Measurements from ENCODE around the gene SNX24.
A peak's percentile ranks its signal among the peaks of the same experiment; 100 is the strongest.

SNX24 gene

DNA sequence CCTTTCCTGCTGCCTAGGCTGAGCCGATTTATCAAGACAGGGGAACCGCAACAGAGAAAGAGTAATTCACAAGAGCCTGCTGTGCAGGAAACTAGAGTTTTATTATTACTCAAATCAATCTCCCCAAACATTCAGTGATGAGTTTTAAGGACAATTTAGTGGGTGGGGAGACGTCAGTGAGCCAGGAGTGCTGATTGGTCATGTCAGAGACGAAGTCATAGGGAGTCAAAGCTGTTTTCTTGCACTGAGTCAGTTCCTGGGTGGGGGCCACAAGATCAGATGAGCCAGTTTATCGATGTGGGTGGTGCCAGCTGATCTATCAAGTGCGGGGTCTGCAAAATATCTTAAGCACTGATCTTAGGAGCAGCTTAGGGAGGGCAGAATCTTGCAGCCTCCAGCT, 19.0 kb downstream of the SNX24 start:
- no peak for DNase-seq
- in situ Hi-C loops (cut with HindIII; ENCODE audit: low pct_ligation_motif_present, low pct_unique_long_range_greater_than_20kb, low sequenced_read_pairs): no loop called here

DNA sequence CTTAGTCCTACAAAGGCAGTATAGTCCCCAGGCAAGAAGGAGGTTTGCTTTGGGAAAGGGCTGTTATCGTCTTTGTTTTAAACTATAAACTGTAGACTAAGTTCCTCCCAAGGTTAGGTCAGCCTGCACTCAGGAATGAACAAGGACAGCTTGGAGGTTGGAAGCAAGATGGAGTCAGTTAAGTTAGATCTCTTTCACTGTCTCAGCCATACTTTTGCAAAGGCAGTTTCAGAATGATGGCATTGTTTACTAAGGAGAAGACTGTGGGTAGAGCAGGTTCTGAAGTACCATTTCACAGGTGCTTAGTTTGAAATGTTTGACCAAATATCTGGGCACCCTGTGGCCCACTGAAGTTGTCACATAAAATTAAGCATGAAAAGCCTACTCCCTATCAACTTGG, 19.4 kb downstream of the SNX24 start:
- in situ Hi-C loops (cut with HindIII; ENCODE audit: low pct_ligation_motif_present, low pct_unique_long_range_greater_than_20kb, low sequenced_read_pairs): no loop called here
- no peak for DNase-seq

DNA sequence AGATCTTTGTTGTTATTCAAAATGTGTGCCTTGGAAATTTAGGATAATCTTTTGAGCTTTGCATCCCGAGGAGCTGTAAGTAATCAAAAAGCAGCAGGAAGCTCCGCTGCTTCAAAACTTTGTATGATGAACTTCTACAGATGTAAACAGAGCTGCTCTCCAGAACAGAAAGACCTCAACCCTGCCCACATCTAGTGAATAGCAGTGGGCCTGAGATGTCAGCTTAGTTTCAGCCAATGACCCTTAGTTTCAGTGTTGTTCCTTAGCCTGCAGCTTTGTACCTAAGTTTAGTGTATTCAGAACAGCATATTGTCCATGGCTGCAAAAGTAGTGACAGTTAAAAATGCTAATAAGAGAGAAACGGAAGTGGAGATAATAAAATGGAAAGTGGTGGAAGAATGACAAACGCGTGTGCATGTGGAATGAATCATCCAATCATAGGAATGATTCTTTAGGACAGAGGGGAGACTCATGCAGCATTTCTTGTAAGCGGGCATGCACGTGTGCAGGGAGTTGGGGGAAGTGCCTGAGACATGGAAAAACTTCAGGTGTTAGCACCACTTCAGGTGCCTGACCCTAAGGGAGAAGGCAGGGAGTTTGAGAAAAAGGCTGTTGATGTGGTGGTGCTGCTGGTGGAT, 24.9 kb downstream of the SNX24 start:
- DNase-seq: peak; percentile 48
- in situ Hi-C loops (cut with HindIII; ENCODE audit: low pct_ligation_motif_present, low pct_unique_long_range_greater_than_20kb, low sequenced_read_pairs): no loop called here

DNA sequence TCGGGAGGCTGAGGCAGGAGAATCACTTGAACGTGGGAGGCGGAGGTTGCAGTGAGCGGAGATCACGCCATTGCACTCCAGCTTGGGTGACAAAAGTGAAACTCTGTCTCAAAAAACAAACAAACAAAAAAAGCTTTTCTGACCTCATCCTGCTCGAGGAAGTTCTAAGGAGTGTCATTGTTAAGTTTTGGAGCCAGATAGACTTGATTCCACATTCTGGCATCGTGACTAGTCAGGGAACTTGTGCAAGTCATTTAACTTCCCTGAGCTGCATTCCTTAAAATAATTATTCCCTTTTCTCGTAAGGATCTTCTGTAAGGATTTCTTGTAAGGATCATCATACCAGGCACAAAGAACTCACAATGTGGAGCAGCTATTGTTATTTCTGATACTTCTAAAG, 26.2 kb downstream of the SNX24 start:
- DNase-seq: no peak
- in situ Hi-C loops (cut with HindIII; ENCODE audit: low pct_ligation_motif_present, low pct_unique_long_range_greater_than_20kb, low sequenced_read_pairs): no loop called here

DNA sequence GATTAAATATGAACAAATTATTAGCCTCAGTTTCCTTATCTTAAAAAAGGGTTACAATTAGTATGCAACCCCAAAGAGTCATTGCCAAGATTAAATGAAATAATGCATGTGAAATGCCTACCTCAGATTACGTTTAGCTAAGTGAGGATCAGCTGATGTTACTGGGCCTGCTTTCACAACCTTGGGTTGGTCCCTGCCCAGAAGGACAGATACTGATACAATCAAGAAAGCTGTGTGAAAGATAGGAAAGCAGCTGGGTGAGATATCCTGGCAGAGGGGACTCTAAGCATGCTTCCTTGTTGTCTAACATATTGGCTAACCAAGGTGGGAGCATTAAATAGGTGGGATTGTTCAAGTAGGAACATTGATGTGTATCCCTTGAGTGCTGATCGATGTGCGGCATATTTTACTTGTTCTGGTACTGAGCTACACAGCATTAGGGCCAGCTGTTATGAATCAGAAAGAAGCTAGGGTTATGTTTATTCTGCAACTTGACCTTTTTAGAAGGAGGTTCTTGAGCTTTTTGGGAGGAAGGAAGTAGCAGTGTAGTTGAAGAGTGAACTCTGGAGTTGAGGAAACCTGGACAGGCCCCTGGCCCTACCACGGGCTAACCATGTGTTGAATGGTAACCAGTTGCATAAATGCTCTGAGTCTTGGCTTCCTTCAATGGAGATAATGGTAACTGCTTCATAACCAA, 28.9 kb downstream of the SNX24 start:
- no peak for DNase-seq
- in situ Hi-C loops (cut with HindIII; ENCODE audit: low pct_ligation_motif_present, low pct_unique_long_range_greater_than_20kb, low sequenced_read_pairs): no loop called here

DNA sequence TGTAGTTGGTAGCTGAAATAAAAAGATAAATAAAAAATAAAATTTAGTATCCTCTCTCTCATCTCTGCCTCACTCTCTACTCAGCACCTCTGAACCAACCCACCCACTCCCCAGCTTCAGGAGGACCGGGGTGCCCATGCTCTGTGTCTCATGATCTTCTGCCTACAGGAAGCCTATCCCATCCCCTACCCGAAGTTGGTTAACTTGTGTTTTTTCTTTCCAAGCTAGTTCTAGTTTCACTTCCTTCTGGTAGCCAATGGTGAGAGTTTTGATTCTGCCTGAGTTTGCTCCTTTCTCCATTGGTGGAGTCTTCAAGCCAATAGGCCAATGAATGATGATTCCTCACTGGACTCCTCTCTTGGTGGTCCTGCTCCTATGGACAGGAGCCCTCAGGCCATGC, 32.1 kb downstream of the SNX24 start:
- in situ Hi-C loops (cut with HindIII; ENCODE audit: low pct_ligation_motif_present, low pct_unique_long_range_greater_than_20kb, low sequenced_read_pairs): no loop called here
- no peak for DNase-seq

DNA sequence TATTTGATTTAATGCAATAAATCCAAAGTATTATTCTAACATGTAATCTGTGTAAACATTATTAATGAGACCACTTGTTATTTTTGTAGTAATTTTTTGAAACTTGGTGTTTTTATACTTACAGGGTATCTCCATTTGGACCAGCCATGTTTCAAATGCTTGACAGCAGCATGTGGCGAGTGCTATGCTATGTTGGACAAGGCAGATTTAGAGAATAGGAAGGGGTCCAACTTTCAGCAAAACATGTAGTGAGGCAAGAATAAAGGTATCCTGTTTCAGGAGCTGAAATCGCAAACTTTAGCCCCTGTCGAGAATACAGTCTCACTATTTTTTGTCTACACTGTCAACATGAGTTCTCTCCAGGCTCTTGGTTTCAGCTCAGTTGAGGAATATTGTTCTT, 33.7 kb downstream of the SNX24 start:
- no peak for DNase-seq
- in situ Hi-C loops (cut with HindIII; ENCODE audit: low pct_ligation_motif_present, low pct_unique_long_range_greater_than_20kb, low sequenced_read_pairs): no loop called here

DNA sequence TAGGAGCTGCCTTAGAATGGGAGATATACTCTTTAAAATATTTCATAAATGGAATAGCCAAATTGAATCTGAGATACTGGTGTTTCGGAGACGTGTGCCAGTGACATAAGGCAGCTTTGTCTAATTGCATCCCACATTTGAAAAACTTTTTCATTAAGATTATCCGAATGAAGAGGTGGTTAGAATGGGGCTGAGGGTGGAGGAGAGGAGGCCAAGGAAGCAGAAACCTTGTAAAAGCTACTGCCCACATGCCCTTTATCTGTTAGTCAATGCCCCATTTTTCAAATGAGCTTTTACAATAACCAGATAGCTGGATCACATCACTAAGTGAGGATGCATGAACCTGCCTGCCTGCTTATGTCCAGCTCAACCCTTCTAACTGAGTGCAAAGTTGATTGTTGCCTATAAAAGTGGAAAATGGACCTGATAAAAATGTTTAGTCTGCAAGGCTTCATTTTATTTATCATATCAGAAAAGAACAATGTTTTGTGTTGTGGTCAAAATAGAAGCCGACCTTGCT, 34.8 kb downstream of the SNX24 start:
- DNase-seq: no peak
- in situ Hi-C loops (cut with HindIII; ENCODE audit: low pct_ligation_motif_present, low pct_unique_long_range_greater_than_20kb, low sequenced_read_pairs): no loop called here

DNA sequence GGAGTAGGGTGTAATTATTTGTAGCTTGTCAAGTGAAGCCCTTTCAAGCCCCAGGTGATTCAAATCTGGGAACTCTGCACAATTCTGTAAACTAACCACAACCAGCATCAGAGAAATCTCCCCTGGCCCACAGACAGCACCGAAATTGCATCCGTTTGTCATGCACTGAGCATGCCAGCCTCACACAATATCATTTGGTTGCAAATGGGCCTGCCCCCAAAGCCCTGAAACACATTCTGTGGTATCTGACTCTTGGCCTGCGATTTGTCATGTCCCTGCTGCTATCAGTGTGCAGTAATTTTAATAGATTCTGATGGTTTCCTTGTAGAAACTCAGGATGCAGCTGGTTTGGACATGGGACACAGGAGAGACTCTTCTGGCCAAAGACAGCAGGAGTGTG, 35.3 kb downstream of the SNX24 start:
- DNase-seq: no peak
- in situ Hi-C loops (cut with HindIII; ENCODE audit: low pct_ligation_motif_present, low pct_unique_long_range_greater_than_20kb, low sequenced_read_pairs): no loop called here

DNA sequence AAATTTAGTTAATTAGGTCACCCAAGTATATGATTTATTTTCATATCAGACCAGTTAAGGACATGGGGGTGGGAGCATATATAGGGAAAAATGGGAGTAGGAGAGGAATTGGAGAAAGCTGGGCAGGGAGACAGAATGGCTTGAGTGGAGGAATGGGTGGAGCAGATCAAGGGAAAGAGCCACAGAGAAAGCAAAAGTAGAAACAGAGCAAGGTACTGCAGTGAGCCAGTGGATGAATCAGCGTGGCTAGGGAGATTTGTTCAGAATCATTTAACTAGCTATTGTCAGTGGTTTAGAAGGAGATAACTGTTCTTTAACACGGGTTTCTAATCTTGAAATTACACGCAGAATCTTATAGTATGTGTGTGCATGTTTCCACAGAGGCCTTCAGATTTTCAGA, 37.4 kb downstream of the SNX24 start:
- peak; percentile 33 for DNase-seq
- in situ Hi-C loops (cut with HindIII; ENCODE audit: low pct_ligation_motif_present, low pct_unique_long_range_greater_than_20kb, low sequenced_read_pairs): no loop called here

DNA sequence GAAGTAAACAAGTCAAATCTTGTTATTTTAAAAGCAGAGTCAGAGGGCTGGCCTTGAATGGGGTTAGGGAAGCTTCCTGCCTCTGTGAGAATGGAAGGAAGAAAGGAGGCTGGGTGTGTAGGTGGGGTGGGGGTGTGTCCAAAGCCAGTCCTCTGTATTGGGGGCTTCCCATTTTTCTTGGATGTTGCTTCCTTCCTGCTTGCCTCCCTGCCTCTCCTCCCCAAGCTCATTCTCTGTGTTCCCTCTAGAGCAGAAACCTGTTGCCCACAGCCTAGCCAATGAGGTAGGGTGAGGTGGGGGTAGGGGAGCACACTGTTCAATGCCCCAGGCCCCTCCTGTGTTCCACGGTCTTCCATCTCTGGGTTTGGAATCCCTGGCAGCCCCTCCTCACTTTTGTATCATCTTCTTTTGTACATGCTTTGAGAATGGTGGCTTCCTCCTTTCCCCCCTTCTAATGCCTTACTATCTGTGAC, 39.7 kb downstream of the SNX24 start:
- DNase-seq: no peak
- in situ Hi-C loops (cut with HindIII; ENCODE audit: low pct_ligation_motif_present, low pct_unique_long_range_greater_than_20kb, low sequenced_read_pairs): no loop called here

DNA sequence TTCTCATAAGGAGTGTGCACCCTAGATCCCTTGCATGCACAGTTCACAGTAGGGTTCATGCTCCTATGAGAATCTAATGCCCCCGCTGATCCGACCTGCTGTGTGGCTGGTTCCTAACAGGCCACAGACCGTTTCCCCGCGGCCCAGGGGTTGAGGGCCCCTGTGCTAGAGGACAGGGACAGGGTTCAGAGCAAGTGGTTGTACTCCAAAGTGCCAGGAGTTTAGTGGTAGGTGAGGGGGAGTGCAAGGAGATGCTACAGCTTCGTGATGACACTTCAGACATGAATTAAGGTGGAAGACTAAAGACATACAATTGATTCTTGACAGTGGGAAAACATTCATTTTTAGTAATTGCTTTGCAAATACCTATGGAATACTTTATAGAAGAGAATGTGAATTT, 40.5 kb downstream of the SNX24 start:
- DNase-seq: no peak
- in situ Hi-C loops (cut with HindIII; ENCODE audit: low pct_ligation_motif_present, low pct_unique_long_range_greater_than_20kb, low sequenced_read_pairs): no loop called here

DNA sequence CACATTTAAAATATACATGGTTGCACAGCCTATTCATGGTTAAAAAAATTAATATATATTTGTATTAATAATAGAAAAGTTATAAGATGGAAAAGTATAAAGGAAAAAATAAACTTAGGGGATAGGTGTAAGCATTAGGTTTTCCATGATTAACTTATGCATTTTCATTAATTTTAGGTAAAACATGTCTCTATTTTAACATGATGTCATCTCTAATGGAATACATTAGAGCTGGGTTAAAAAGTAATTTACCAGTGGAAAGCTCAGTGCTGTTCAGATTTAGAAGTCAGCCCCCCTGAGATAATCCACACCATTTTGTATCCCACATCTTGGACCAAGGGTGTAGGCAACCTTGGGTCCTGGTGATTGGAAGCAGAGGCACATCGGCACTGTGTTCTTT, 49.7 kb downstream of the SNX24 start:
- DNase-seq: no peak
- in situ Hi-C loops (cut with HindIII; ENCODE audit: low pct_ligation_motif_present, low pct_unique_long_range_greater_than_20kb, low sequenced_read_pairs): no loop called here

DNA sequence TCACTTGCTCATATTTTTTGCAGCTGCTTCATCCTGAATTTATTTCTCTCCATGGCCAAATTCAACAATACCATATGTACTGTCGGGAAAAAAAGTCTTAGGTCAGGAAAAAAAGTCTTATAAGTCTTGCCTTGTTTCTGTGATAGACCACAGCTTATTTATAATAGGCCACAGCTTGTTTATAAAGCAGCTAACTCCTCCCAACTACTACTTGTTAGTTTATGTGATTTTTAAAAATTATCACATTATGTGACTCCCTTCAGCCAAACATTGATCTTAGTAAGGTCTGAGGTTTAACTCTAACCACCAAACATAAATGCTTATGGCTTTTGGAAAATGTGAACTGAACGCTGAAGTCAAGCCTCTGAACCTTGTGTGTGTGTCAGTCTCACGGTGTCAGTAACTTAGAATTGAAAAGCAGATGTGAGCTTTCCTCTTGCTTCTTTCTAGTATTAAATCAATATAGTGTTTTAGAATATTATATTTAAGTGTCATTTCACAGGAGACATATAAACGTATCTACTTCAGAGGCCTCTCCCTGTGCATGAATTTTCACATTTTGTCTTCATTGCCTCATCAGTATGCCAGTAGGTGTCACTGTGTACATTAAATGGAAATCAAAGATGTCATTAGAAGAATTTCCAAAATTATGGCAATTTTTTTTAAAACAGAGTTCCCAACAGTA, 51.3 kb downstream of the SNX24 start:
- in situ Hi-C loops (cut with HindIII; ENCODE audit: low pct_ligation_motif_present, low pct_unique_long_range_greater_than_20kb, low sequenced_read_pairs): no loop called here
- DNase-seq: peak; percentile 13

DNA sequence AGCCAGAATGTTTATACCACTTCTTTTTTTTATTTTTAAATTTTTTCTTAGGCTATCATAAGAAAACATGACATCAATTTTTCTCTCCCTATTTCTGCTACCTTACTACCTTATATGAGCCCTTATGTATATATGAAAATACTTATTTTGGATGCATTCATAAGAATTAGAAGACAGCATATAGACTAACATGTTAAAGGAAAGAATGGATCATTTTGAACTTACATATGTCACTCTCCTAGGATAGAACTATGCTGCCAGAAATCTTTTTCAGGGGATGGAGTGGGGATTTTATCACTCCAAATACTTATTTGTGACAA, 51.8 kb downstream of the SNX24 start:
- DNase-seq: no peak
- in situ Hi-C loops (cut with HindIII; ENCODE audit: low pct_ligation_motif_present, low pct_unique_long_range_greater_than_20kb, low sequenced_read_pairs): no loop called here

DNA sequence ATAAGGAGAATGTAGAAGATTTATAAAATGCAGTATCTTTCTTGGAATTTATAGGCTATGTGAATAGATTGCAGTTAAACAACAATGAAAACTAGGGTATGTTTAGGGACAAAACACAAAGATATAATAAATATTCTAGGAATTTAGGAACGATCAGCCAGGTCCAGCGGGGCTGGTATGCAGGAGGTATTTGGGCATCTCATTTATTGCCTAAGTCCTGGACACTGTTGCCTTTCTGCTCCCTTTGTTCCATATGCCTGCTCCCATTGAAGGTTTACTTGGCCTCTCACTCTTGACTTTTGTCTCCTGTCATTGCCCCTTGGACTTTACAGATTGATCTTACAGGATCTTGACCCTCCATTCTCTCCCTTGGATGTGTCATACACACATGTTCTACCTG, 55.9 kb downstream of the SNX24 start:
- no peak for DNase-seq
- in situ Hi-C loops (cut with HindIII; ENCODE audit: low pct_ligation_motif_present, low pct_unique_long_range_greater_than_20kb, low sequenced_read_pairs): no loop called here

DNA sequence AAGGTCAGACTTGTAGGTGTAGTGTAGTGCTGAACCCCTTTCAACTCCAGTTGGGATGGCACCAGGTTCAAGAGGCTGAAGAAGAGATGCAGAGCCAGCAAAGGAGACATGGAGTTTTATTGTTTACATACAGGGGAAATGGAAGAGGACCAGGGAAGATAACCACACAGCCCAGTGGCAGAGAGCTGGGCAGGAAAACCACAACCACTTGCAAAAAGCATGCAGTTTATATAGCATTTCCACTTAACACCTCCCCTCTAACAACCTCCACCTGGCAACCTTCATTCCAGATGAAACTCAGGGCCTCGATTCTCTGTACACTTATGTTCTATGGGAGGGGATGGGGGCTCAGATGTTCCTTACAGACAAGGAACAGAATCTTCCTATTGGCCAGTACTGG, 56.9 kb downstream of the SNX24 start:
- in situ Hi-C loops (cut with HindIII; ENCODE audit: low pct_ligation_motif_present, low pct_unique_long_range_greater_than_20kb, low sequenced_read_pairs): no loop called here
- no peak for DNase-seq

DNA sequence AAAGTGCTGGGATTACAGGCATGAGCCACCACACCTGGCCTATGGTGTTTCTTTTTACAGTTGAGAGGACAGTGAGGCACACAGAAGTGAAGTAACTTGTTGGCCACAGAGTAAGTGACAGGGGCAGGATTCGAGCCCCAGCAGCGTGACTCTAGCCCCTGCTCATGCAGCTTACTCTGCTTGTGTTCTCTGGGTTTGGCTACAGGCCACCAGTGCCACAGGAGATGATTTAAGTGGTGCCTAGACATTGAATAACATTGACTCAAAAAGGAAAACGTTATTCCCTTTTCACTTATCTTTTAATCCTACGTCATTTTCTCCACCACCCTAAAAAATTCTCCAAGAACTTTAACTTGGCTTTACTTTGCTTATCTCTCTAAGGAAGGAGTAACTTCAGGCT, 61.4 kb downstream of the SNX24 start:
- no peak for DNase-seq
- in situ Hi-C loops (cut with HindIII; ENCODE audit: low pct_ligation_motif_present, low pct_unique_long_range_greater_than_20kb, low sequenced_read_pairs): no loop called here

DNA sequence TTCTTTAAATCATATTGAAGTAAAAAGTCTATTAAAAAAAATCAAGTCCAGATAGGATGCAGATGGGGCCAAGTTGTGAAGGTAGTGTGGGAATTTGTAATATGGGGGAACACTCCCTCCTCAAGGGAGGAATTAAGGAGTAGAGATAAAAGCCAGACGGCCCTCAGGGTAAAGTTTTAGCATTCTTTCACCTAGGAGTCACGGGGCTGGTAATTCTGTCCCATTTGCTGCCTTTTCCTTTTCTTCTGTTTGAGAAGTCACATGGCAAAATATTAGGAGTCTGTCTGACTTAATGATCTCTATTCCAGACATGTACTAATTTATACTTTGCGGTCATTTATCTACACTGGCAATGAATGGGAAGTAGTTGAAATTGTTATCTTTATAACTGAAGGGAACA, 61.9 kb downstream of the SNX24 start:
- in situ Hi-C loops (cut with HindIII; ENCODE audit: low pct_ligation_motif_present, low pct_unique_long_range_greater_than_20kb, low sequenced_read_pairs): no loop called here
- peak; percentile 22 for DNase-seq

DNA sequence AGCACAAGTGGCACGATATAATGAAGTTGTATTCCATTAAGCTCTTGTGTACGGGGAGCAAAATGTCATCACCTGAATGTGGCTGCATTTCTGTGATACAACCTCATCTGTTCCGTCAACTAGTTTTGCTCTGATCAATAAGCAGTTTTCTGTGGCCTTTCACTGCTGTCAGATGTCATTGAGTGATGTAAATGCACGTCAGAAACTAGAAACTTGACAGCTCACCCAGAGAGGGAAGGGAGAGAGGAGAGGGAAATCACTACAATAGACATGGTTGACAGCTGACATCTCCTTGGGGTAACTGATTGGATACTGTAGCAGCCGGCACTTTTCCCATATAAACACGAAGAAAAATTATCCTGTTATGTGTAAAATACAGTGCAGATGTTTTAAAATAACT, 62.7 kb downstream of the SNX24 start:
- in situ Hi-C loops (cut with HindIII; ENCODE audit: low pct_ligation_motif_present, low pct_unique_long_range_greater_than_20kb, low sequenced_read_pairs): no loop called here
- no peak for DNase-seq

Data from ACHN (cell line).